ENCODE measurements around the gene CDK19.
"Not testable (repeated sequence)": the region's sequence is repeated elsewhere in the genome, so short reads cannot be mapped to it uniquely, and the experiment has no call there.

CDK19 gene

GRCh38 chr6:110612298-110612697, 203.0 kb downstream of the CDK19 start:
- H3K4me3 ChIP-seq (ENCODE audit: low read depth, low read length) = no peak overlapping the region
- TF ChIP-seq, protein P1, sequence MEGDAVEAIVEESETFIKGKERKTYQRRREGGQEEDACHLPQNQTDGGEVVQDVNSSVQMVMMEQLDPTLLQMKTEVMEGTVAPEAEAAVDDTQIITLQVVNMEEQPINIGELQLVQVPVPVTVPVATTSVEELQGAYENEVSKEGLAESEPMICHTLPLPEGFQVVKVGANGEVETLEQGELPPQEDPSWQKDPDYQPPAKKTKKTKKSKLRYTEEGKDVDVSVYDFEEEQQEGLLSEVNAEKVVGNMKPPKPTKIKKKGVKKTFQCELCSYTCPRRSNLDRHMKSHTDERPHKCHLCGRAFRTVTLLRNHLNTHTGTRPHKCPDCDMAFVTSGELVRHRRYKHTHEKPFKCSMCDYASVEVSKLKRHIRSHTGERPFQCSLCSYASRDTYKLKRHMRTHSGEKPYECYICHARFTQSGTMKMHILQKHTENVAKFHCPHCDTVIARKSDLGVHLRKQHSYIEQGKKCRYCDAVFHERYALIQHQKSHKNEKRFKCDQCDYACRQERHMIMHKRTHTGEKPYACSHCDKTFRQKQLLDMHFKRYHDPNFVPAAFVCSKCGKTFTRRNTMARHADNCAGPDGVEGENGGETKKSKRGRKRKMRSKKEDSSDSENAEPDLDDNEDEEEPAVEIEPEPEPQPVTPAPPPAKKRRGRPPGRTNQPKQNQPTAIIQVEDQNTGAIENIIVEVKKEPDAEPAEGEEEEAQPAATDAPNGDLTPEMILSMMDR (IDR thresholded peaks at IDR 0.05; ENCODE audit: borderline replicate concordance, insufficient read depth, low read depth, low read length) = no peak

DNA sequence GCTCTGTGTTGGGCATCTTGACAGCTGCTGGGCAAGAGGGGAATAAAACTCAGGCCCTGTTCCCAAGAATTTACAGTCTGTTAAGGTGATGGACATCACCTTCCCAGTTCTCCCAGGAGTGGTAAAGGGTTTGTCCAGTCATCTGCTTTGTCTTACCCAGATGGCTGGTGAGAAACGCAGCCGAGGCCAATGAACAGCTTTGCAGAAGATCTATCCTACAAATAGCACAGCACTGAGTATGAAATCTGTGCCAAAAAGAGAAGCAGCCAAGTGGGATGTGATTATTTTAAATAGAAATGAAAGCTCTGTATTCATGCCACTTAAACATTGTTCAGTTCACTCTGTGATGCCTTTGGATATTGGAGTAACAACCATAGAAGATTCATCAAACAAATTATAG, 206.2 kb downstream of the CDK19 start:
- no peak overlapping the region for H3K4me3 ChIP-seq (ENCODE audit: low read depth, low read length)
- TF ChIP-seq, protein P1 (IDR thresholded peaks at IDR 0.05; ENCODE audit: borderline replicate concordance, insufficient read depth, low read depth, low read length) = no peak

- H3K4me3 ChIP-seq (ENCODE audit: low read depth, low read length) = no peak overlapping the region
- TF ChIP-seq, protein P1 (IDR thresholded peaks at IDR 0.05; ENCODE audit: borderline replicate concordance, insufficient read depth, low read depth, low read length) = no peak
These were observed 207.1 kb downstream of the CDK19 start for GRCh38 chr6:110608151-110608550.

GRCh38 chr6:110606151-110606550, 209.1 kb downstream of the CDK19 start:
- no peak overlapping the region for H3K4me3 ChIP-seq (ENCODE audit: low read depth, low read length)
- TF ChIP-seq, protein P1 (IDR thresholded peaks at IDR 0.05; ENCODE audit: borderline replicate concordance, insufficient read depth, low read depth, low read length) = no peak

DNA sequence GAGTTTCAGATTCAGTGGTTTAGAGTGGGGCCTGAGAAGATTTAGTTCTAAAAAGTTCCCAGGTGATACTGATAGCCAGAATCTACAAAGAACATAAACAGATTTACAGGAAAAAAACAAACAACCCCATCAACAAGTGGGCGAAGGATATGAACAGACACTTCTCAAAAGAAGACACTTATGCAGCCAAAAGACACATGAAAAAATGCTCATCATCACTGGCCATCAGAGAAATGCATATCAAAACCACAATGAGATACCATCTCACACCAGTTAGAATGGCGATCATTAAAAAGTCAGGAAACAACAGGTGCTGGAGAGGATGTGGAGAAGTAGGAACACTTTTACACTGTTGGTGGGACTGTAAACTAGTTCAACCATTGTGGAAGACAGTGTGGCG, 214.6 kb downstream of the CDK19 start:
- not testable (repeated sequence) for H3K4me3 ChIP-seq (ENCODE audit: low read depth, low read length)

GRCh38 chr6:110597761-110598160, 217.5 kb downstream of the CDK19 start:
- TF ChIP-seq, protein P1 (IDR thresholded peaks at IDR 0.05; ENCODE audit: borderline replicate concordance, insufficient read depth, low read depth, low read length) = no peak
- no peak overlapping the region for H3K4me3 ChIP-seq (ENCODE audit: low read depth, low read length)

DNA sequence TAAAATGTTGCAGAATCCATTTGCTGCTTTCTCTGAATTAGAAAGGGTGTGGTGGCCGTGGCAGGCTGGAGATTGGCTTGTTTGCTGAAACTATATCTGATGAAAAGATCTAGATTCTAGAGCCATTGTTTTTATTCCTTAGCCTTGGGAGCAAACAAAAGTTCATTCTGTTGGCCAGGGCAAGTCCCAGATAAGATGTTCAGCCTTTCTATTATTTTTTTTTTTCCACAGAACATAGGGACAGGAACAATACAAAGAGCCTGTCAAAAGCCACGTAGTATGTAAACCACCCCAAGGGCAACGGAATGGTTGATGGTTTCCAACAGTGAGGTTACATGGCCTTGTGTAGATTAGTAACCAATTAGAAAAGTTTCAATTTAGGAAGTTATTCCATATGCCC, 218.9 kb downstream of the CDK19 start:
- TF ChIP-seq, protein P1 (IDR thresholded peaks at IDR 0.05; ENCODE audit: borderline replicate concordance, insufficient read depth, low read depth, low read length) = no peak
- H3K4me3 ChIP-seq (ENCODE audit: low read depth, low read length) = no peak overlapping the region

DNA sequence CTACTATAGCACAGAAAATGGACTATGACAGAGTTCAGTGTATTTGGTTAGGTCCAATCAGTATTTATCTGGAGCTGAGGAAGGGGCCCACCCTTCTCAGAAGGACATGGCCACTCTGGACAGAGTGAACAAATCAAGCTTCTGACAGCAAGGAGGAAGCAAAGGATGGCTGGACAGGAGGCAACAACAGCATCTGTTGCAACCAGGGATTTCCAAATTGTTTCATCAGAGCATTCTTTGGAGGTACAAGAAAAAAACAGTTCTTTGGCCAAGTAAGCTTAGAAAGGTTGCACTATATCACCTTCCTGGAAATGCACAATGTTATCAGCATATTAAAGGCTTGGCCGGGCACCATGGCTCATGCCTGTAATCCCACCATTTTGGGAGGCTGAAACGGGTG, 220.2 kb downstream of the CDK19 start:
- TF ChIP-seq, protein P1 (IDR thresholded peaks at IDR 0.05; ENCODE audit: borderline replicate concordance, insufficient read depth, low read depth, low read length) = no peak
- H3K4me3 ChIP-seq (ENCODE audit: low read depth, low read length) = no peak overlapping the region
